VCaP (cell line): ENCODE data around the gene CERS5.
A peak's percentile ranks its signal among the peaks of the same experiment; 100 is the strongest.

ENCODE experiments used
- H3K27ac ChIP-seq: fragments of 450-650 bp; 2 replicates; pipeline ENCODE4 v1.5.1; 2017
- CTCF ChIP-seq: fragments of 450-650 bp; conservative IDR thresholded peaks from 2 replicates; pipeline ENCODE4 v1.5.1; 2017; ENCODE audit warnings: mild to moderate bottlenecking, moderate library complexity

CERS5 gene

DNA sequence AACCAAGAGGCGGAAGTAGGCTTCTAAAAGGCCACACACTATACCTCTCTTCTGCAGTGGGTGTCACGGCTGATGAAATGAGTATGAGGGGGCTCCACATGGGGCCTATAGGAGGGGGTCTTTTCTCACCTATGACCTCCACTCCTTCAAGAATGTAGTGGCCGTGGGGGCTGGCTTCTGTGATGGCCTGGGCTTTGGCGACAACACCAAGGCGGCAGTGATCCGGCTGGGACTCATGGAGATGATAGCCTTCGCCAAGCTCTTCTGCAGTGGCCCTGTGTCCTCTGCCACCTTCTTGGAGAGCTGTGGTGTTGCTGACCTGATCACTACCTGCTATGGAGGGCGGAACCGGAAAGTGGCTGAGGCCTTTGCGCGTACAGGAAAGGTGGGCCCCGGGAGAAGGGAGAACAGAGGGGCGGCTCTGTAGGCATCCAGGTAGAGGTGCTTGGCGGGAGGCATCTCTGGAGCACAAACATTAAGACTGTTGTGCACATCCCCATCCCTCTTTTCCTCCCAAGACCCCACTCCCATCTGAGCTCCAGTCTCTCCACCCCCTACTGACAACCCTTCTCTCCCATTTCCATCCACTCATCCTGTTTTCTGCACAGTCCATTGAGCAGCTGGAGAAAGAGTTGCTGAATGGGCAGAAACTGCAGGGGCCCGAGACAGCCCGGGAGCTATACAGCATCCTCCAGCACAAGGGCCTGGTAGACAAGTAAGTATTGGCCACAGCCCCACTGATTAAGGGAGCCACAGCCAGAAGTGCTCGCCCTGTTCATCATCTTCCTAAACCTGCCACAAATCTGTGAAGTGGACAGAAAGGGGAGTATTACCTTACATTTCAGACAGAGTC lies 59.5 kb downstream of the CERS5 start:
- TF ChIP-seq CTCF = no peak
- no peak overlapping the region for H3K27ac ChIP-seq

GRCh38 chr12:50106907-50107306 lies 60.3 kb downstream of the CERS5 start:
- TF ChIP-seq CTCF = no peak
- no peak overlapping the region for H3K27ac ChIP-seq

- TF ChIP-seq CTCF = no peak
- no peak overlapping the region for H3K27ac ChIP-seq
Observed at GRCh38 chr12:50105913-50106450, 61.2 kb downstream of the CERS5 start.

- no peak for TF ChIP-seq CTCF
- no peak overlapping the region; the same call in 1 of the 2 replicates for H3K27ac ChIP-seq
Observed at GRCh38 chr12:50104417-50105366, 62.5 kb downstream of the CERS5 start.

DNA sequence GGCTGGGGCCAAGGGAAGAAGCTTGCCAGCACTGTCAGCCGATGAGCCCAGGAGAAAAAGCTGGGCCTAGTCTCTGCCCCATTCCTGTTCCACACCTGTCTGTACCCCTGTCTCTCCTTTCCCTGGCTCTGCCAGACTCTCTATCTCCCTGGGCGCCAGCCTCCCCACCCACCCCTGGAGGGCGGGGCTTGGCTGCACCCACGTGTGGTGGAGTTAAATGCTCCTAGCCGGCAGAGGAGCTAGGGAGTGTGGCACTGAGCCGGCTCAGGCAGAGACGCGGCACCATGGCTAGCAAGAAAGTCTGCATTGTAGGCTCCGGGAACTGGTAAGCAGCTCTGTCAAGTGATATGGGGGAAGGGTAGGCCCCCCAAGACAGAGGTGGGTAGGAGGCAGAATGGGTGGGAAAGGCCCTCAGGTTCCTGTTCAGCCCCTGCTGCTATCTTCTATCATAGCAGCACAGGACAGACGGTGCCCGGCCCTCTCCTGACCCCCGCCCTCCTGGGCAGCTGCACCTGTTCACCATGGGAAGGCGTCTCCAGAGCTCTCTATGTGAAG lies 63.3 kb downstream of the CERS5 start, which contains the start of gene GPD1:
Gene GPD1, plus strand, starts transcription at position 242 of the 555 bp plus-strand sequence. Its CDS starts 43 bp downstream, at position 285.
- peak within 1 kb of the TSS; percentile 43 for H3K27ac ChIP-seq
- 0 out of 2 replicates have a peak, but pooled peaks have one; percentile 3 for TF ChIP-seq CTCF

- peak overlapping the region; percentile 43 for H3K27ac ChIP-seq
- TF ChIP-seq CTCF = no peak
Observed at GRCh38 chr12:50103351-50103750, 63.8 kb downstream of the CERS5 start.
